Subcutaneous abdominal adipose tissue (tissue), 5 donors: Measurements from ENCODE around the gene GBX2.

Experiments used
- H3K27ac ChIP-seq: one replicate; pipeline ENCODE4 v1.7.0; 2013; ENCODE audit warnings: low read depth, mild to moderate bottlenecking, inconsistent platforms, low read length, moderate library complexity
- H3K27me3 ChIP-seq, 5 donors: one replicate each; pipeline ENCODE4 v1.7.0; 2013; ENCODE audit warnings: low read length in 5 of 5, inconsistent platforms in 1 of 5; ENCODE audit not compliant: control insufficient read depth in 5 of 5, insufficient read depth in 4 of 5
- H3K36me3 ChIP-seq, 5 donors: one replicate each; pipeline ENCODE4 v1.7.0; 2013; ENCODE audit warnings: low read length in 5 of 5; ENCODE audit not compliant: control insufficient read depth in 5 of 5, insufficient read depth in 5 of 5
- H3K4me1 ChIP-seq, 5 donors: one replicate each; pipeline ENCODE4 v1.7.0; 2013; ENCODE audit warnings: low read length in 5 of 5, mild to moderate bottlenecking in 3 of 5, moderate library complexity in 1 of 5; ENCODE audit not compliant: control insufficient read depth in 5 of 5, insufficient read depth in 5 of 5
- H3K4me3 ChIP-seq, 5 donors: one replicate each; pipeline ENCODE4 v1.7.0; 2013; ENCODE audit warnings: low read length in 5 of 5, low read depth in 1 of 5
- H3K9ac ChIP-seq, 5 donors: one replicate each; pipeline ENCODE4 v1.7.0; 2013; ENCODE audit warnings: low read length in 5 of 5, mild to moderate bottlenecking in 4 of 5, moderate library complexity in 3 of 5
- H3K9me3 ChIP-seq, 5 donors: one replicate each; pipeline ENCODE4 v1.7.0; 2013; ENCODE audit warnings: low read length in 5 of 5; ENCODE audit not compliant: control insufficient read depth in 5 of 5
- donor health status: healthy.
- donor health status: healthy.
- donor health status: healthy.
- donor health status: healthy.
- donor health status: healthy.

The GBX2 gene

DNA sequence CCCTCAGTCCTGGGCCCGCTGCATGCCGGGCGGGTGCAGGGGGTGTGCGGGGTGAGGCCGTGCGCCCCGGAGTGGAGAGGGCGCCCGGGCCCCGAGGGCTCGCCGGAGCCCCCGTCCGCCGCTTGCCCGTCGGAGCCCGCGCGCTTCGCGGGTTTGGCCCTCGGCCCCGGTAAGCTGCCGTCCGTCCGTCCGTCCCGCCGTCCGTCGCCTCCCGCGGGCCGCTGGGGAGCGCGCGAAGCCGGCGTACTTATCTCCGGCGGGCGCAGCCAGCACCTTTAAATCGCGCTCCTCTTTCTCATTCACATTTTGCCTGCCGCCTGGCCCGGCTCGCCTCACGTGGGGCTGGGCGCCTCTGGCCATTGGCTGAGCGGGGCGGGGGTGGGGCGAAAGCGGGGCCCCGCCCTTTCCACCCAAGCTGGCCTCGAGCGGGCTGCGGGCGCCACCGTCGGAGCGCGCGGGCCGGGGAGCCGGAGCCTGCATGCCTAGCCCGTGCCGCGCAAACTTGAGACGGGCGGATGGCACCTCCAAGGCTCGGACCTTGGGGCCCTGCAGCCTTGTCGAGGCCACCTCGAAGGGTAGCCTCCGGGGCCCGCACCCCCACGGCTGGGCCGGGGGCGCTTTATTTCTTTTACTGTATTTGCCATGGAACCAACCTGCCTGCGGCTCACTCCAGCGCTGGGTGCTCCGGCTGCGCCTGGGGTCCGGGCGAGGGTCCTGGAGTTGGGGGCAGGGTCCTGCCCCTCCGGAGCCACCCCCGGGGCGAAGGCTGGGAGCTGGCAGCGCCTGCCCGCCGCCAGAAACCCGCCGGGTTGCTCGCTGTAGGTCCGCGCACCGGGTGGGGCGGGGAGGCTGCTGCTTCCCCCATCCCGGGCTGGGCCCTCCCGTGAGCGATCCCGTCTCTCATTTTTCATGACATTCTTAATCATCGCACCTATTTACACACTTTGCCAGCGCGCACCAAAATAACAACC, at the start of gene GBX2:
Gene GBX2 (minus strand): TSS at position 277 of the 971 bp plus-strand sequence. CDS start 415 bp downstream, outside the sequence.
- Histone ChIP-seq H3K27ac (no peak within 1 kb of the TSS), H3K4me1 (peaks cover 0 to 57% (median 44%) of the 10 kb centered on the region in 5 donors), H3K9me3 (no peaks in the 10 kb centered on the region), H3K27me3 (peaks cover 82 to 98% (median 85%) of the 10 kb centered on the region in 5 donors), H3K4me3 (peak within 1 kb of the TSS in 3 of 5 donors; percentile 55 to 60 (median 60)), H3K9ac (no peak within 1 kb of the TSS), H3K36me3 (no peaks in the 10 kb centered on the region)

DNA sequence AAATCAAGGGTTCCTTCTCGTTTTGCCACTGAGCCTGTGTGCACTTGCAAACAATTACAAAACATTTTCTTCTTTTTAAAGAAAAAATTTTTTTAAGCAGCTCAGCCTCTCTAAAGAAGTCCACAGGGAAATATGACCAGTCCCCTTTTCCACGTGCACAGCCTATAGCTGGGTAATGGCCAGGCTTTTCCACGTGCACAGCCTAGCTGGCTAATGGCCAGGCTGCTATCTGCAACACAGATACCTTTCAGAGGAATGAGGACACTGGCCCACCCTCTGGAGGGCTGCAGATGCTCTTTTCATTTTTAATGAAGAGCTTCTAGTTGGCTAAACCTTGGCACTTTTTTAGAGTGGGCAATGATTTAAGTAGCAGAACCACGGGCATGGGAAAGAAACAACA, 49.7 kb upstream of the GBX2 start:
- Histone ChIP-seq H3K27me3 (peaks cover 7 to 30% (median 26%) of the 10 kb centered on the region in 5 donors), H3K9ac (no peak overlapping the region), H3K4me3 (no peak overlapping the region), H3K36me3 (no peaks in the 10 kb centered on the region), H3K9me3 (peaks cover 0 to 3% (median 0%) of the 10 kb centered on the region in 5 donors), H3K27ac (no peak overlapping the region), H3K4me1 (no peaks in the 10 kb centered on the region)

DNA sequence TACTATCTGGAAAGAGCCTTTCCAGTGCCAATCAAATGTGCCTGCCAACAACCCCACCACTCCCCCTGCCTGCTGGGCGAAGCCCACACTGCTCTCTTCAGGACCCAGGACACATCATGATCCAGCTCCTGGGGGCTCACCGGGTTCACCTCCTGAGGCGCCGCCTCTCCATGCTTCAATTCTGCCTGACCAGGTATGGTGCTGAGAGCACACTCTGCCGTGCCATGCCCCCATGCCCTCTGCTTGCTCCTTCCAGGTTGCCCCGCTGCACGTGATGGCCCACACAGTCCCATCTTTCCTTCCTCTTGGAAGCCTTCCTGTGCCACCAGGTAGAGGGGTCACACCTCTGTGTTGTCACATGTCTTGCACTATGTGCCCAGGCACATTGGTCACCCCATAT, 48.5 kb upstream of the GBX2 start:
- H3K4me3 ChIP-seq = no peak overlapping the region
- no peaks in the 10 kb centered on the region for H3K4me1 ChIP-seq
- H3K27ac ChIP-seq = no peak overlapping the region
- H3K9me3 ChIP-seq = no peaks in the 10 kb centered on the region
- no peak overlapping the region for H3K9ac ChIP-seq
- no peaks in the 10 kb centered on the region for H3K36me3 ChIP-seq
- peaks cover 7 to 32% (median 23%) of the 10 kb centered on the region in 5 donors for H3K27me3 ChIP-seq

DNA sequence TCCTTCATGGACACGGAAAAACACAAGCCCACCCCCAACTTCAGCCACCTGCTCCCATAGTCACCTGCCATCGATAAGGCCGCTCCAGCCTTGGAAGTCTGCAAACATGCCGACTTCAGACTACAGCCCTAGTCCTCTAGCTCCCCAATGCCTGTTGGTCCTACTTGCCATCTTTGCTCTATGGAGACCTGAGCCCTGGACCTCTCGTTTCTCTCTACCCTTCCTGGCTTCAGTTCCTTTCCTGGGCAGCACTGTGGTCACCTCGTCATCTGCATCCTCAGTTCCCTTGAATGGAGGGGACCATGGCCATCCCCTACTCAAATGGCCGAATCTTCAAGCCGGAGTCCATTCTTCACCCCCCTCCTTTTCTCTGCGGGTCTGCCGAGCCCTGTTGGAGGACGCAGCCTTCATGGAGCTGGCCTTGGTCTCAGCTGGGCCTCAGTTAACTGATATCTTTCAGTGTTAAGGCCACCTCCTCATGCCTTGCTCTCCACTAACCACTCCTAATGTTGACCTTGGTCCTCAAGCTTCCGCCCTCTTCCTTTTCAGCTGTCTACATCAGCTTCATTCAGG, 47.7 kb upstream of the GBX2 start:
- Histone ChIP-seq H3K9me3 (no peaks in the 10 kb centered on the region), H3K27me3 (peaks cover 13 to 39% (median 27%) of the 10 kb centered on the region in 5 donors), H3K27ac (no peak overlapping the region), H3K9ac (no peak overlapping the region), H3K4me3 (no peak overlapping the region), H3K36me3 (no peaks in the 10 kb centered on the region), H3K4me1 (no peaks in the 10 kb centered on the region)

DNA sequence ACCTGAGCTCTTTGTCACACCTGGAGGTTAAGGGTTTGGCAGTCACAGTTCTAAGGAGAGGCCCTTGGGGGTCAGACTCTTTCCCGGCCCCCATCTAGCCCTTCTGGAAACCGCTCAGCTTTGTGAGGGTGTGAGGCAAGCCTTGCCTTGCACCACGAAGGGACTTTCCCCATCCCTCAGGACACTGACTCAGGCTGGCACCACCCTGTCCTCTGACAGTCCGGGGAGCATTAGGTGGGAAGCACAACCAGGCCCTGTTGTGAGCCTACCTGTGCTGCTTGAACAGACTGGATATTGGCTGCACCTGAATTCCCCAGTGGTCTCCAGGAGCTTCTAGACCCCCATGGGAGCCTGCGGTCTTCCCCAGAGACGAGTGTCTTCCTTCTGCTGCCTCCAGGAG, 47.0 kb upstream of the GBX2 start:
- H3K36me3 ChIP-seq = no peaks in the 10 kb centered on the region
- no peaks in the 10 kb centered on the region for H3K9me3 ChIP-seq
- H3K27ac ChIP-seq = no peak overlapping the region
- no peak overlapping the region for H3K4me3 ChIP-seq
- H3K27me3 ChIP-seq = peaks cover 13 to 41% (median 29%) of the 10 kb centered on the region in 5 donors
- H3K9ac ChIP-seq = no peak overlapping the region
- H3K4me1 ChIP-seq = no peaks in the 10 kb centered on the region

DNA sequence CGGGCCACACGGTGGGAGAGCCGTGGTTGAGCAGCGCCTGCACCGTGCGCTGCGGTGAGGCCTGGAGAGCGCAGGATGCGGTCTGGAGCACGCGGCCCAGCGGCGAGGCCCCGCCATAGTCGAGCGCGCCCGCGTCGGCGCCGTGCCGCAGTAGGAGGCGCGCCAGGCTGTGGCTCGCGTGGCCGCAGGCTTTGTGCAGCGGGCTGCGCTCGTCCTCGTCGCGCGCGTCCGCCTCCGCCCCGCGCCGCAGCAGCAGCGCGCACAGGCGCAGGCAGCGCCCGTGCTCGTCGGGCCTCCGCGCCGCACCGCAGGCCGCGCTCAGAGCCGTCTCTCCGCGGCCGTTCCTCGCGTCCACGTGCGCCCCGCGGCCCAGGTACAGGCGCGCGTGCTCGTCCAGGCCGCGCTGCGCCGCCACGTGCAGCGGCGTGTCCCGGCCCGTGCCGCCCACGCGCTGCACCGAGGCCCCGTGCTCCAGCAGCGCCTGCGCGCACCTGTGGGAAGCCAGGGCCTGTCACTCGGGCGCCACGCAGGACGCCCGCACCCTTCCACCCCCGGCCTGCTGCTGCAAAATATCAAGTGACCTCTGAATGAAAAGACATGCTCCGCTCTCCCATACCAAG, 46.3 kb upstream of the GBX2 start:
- Histone ChIP-seq H3K27ac (no peak overlapping the region), H3K9ac (no peak overlapping the region), H3K9me3 (no peaks in the 10 kb centered on the region), H3K27me3 (peaks cover 13 to 45% (median 29%) of the 10 kb centered on the region in 5 donors), H3K4me1 (no peaks in the 10 kb centered on the region), H3K36me3 (no peaks in the 10 kb centered on the region), H3K4me3 (no peak overlapping the region)

DNA sequence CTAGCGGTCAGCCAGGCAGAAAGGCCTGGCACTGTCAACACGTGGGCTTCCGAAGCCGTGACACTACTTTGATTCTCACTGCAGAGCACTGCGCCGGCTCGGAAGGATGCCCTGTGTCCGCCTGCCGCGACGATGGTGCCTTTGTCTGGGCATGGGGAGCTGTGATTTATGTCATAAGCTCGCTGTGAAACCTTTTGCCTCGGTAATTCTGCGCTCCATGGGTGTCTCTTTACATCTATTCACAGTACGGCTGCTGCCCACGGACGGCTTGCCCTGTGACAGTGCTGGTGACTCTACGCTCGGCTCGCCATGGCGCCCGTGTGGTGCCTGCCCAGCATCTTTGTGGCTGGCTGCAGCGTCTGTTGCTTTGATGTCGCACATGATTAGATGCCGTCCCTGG, 43.1 kb upstream of the GBX2 start:
- no peak overlapping the region for H3K4me3 ChIP-seq
- H3K27ac ChIP-seq = no peak overlapping the region
- no peaks in the 10 kb centered on the region for H3K4me1 ChIP-seq
- peaks cover 17 to 39% (median 29%) of the 10 kb centered on the region in 5 donors for H3K27me3 ChIP-seq
- H3K36me3 ChIP-seq = no peaks in the 10 kb centered on the region
- no peak overlapping the region for H3K9ac ChIP-seq
- peaks cover 3 to 10% (median 6%) of the 10 kb centered on the region in 5 donors for H3K9me3 ChIP-seq

DNA sequence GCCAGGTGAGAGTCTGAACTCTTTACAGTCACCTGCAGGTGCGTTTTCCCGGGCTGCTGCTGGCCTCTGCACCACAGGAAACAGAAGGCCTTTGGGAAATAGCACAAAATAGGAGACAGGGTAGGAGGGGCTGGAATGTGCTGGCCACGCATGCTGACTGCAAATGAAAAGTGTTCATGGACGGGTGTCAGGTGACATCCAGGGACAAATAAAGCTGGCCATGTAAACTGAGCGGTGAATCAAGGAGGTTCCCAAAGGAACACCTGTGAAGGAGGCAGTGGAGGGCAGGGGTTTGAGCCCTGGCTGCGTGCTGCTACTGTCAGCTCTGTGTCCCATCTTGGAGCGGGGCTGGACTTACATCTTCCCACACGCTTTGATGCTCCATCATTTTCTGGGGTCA, 42.4 kb upstream of the GBX2 start:
- H3K9me3 ChIP-seq = peaks cover 4 to 16% (median 13%) of the 10 kb centered on the region in 5 donors
- H3K4me1 ChIP-seq = no peaks in the 10 kb centered on the region
- no peak overlapping the region for H3K9ac ChIP-seq
- no peaks in the 10 kb centered on the region for H3K36me3 ChIP-seq
- no peak overlapping the region for H3K27ac ChIP-seq
- H3K27me3 ChIP-seq = peaks cover 15 to 32% (median 23%) of the 10 kb centered on the region in 5 donors
- H3K4me3 ChIP-seq = no peak overlapping the region

DNA sequence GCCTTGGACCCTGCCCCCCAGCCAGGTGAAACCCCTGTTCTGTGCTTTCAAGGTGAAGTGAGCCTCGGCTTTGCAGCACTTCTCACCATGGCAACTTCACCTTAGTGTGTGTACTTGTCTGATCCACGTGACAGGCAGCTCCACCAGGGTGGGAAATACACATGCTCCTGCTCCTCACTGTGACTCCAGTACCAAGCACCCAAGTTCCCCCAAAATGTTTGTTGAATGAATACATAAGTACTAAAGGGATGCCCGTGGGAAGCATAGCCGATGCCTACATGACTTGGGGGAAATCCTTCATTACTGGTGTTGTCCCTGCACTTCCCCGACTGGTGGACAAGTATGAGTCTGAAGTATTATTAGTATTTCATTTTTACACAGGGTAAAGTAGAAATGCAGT, 41.8 kb upstream of the GBX2 start:
- H3K4me1 ChIP-seq = no peaks in the 10 kb centered on the region
- H3K9me3 ChIP-seq = peaks cover 4 to 22% (median 14%) of the 10 kb centered on the region in 5 donors
- H3K27me3 ChIP-seq = peaks cover 15 to 29% (median 18%) of the 10 kb centered on the region in 5 donors
- no peaks in the 10 kb centered on the region for H3K36me3 ChIP-seq
- no peak overlapping the region for H3K4me3 ChIP-seq
- no peak overlapping the region for H3K9ac ChIP-seq
- H3K27ac ChIP-seq = no peak overlapping the region

DNA sequence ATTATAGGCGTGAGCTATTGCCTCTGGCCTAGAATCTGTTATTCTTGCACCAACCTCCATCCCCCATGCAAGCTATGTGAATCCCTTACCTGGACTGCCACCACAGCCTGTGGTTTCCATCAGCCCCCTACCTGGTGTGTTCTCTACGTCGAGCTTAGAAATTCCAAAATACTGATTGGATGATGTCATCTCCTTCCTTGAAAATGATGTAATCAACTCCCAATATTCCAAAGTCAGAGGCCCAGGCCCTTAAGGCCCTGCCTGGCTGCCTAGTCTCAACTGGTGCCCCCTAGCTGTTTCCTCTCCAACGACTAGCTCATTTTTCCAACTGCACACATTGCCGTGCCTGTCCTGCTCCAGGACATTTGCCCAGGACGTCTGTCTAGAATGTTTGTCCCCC, 41.3 kb upstream of the GBX2 start:
- no peaks in the 10 kb centered on the region for H3K4me1 ChIP-seq
- no peaks in the 10 kb centered on the region for H3K36me3 ChIP-seq
- peaks cover 4 to 24% (median 17%) of the 10 kb centered on the region in 5 donors for H3K9me3 ChIP-seq
- no peak overlapping the region for H3K9ac ChIP-seq
- no peak overlapping the region for H3K27ac ChIP-seq
- peaks cover 12 to 28% (median 16%) of the 10 kb centered on the region in 5 donors for H3K27me3 ChIP-seq
- H3K4me3 ChIP-seq = no peak overlapping the region
